Fibroblast of pulmonary artery (primary cell): ENCODE results near the gene HIVEP3.

Source experiments
- DNase-seq: peaks from one replicate; pipeline ENCODE4 v3.0.0-alpha.2; 2010; ENCODE audit warnings: low read depth
- H3K4me3 ChIP-seq: replicated peaks from 2 replicates; pipeline ENCODE4 v1.5.1; 2011; ENCODE audit warnings: low read depth, mild to moderate bottlenecking, control low read depth, low read length, moderate library complexity
- CTCF ChIP-seq: IDR thresholded peaks from 2 replicates; pipeline ENCODE4 v1.5.1; 2011; ENCODE audit warnings: mild to moderate bottlenecking, control low read depth, low read length, inconsistent platforms; ENCODE audit errors: missing control alignments

HIVEP3 gene

DNA sequence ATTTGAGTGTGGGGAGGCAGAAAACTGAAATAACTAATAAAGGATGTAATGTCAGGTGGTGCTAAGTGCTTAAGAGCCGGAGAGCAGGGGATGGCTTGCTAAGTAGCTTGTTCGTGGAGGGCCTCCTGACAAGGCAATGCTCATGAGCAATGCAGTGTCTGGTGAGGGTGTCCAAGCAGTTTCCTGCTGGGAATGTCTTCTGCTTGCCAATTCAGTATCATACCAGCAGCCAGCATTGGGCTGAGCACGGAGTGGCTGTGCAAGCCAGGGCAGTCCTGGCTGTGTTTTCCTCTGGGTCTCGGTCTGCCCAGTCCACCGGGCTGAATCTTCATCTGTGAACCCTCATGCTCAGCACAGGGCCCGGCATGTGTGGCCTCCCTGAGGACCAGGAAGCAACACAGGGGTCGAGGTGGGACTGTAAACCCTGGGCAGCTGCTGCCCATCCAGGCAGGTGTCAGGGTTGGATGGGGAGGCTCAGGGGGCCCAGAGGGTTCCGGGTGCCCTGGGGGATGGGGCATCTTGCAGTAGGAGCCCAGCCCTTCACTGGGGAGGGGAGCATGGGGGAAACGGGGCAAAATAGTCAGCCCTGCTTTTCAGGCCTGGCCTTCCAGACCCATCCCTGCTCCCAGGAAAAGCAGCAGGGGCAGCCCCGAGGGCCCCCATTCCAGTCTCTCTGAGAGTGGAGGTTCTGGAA lies 461.7 kb downstream of the HIVEP3 start:
- DNase-seq, result no peak
- H3K4me3 ChIP-seq, result no peak overlapping the region
- no peak for TF ChIP-seq CTCF
